Spleen (tissue), 7 donors: ENCODE results near the gene ZNF512B.
A peak's percentile ranks its signal among the peaks of the same experiment; 100 is the strongest.

Experiments used
- POLR2A ChIP-seq, 3 donors: fragments of 450-650 bp; IDR thresholded peaks; one replicate each; pipeline ENCODE4 v1.5.1; 2017; ENCODE audit warnings: antibody characterized with exemption in 3 of 3, mild to moderate bottlenecking in 1 of 3
- POLR2AphosphoS5 ChIP-seq, 3 donors: sonication (generic); formaldehyde crosslinking; IDR thresholded peaks; one replicate each; pipeline ENCODE4 v1.5.1; 2017; ENCODE audit warnings: antibody characterized with exemption in 3 of 3
- TF ChIP-seq, protein P1 (sequence below), 11 experiments: fragments of 200-600 bp in 7 of 11; fragments of 450-650 bp in 4 of 11; sonication (generic) in 4 of 11; IDR thresholded peaks in 8 of 11; conservative IDR thresholded peaks in 3 of 11; 1 replicate in 7 of 11; 2 replicates in 4 of 11; pipeline versions ENCODE4 v1.4.0 to v1.8.0; 2016 to 2021; ENCODE audit warnings: antibody characterized with exemption in 11 of 11, inconsistent platforms in 4 of 11, mild to moderate bottlenecking in 1 of 11
- donor health status: DM: no; HTN: no; CAD: no; lungs with moderate emphysema.
- donor health status: DM: no; HTN: no; CAD: no.
- donor health status: DM: no; HTN: no; CAD: no.

DNA sequence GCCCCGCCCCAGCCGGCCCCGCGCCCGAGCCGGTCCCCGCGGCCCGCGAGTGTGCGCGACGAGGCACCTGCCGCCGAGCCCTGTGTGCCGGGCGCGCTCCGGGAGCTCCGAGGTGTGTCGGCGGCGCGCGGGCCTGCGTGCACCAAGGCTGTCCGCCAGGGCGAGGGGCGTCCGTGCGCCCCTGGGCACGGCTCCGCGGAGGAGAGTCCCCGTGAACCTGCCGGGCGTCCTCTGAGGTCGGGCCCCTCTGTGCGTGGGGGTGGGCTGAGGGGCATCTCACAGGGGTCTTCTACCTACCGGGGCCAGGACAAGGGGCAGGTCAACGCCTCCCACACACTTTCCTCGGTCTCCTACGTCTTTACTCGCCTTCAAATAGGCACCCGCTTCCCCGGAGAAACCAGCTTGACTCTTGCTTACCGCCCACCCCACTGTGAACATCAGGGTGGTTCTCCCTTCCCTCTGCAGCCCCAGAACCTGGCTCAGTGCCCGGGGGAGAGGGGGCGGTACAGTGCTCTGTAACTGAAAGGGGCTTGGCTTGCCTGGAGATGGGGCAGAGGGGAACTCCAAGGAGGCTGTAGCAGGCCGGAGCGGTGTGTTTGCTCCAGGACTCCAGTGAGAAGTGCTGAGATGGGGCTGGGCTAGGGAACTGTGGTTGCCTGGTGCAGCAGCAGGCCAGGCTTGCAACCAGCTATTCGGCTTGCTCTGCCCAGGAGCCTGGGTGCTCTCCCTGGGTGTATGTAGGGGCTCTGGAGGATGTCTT lies 10.0 kb upstream of the ZNF512B start, which contains the start of gene SAMD10:
- TF ChIP-seq, protein P1, sequence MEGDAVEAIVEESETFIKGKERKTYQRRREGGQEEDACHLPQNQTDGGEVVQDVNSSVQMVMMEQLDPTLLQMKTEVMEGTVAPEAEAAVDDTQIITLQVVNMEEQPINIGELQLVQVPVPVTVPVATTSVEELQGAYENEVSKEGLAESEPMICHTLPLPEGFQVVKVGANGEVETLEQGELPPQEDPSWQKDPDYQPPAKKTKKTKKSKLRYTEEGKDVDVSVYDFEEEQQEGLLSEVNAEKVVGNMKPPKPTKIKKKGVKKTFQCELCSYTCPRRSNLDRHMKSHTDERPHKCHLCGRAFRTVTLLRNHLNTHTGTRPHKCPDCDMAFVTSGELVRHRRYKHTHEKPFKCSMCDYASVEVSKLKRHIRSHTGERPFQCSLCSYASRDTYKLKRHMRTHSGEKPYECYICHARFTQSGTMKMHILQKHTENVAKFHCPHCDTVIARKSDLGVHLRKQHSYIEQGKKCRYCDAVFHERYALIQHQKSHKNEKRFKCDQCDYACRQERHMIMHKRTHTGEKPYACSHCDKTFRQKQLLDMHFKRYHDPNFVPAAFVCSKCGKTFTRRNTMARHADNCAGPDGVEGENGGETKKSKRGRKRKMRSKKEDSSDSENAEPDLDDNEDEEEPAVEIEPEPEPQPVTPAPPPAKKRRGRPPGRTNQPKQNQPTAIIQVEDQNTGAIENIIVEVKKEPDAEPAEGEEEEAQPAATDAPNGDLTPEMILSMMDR (IDR thresholded peaks at IDR 0.05 in 8 of 11, conservative IDR thresholded peaks at IDR 0.05 in 3 of 11): peak in 5 of 11 experiments; percentile 6 to 37 (median 32)
- TF ChIP-seq POLR2AphosphoS5 (IDR thresholded peaks at IDR 0.05) (peak in 1 of 3 donors; percentile 40), POLR2A (IDR thresholded peaks at IDR 0.05) (no peak)
